ENCODE measurements around the gene COBLL1.

GRCh38 chr2:164794016-164794415 lies 47.6 kb downstream of the COBLL1 start:
- no peak for TF ChIP-seq POLR2A (IDR thresholded peaks at IDR 0.05; ENCODE audit: low read depth)
- no peak for TF ChIP-seq CTCF (IDR thresholded peaks at IDR 0.05)
- no peak for TF ChIP-seq EP300 (IDR thresholded peaks at IDR 0.05)
